Adipocyte (in vitro differentiated cells): ENCODE results near the gene GALNT7.
"Not testable (repeated sequence)": the region's sequence is repeated elsewhere in the genome, so short reads cannot be mapped to it uniquely, and the experiment has no call there.

ENCODE experiments used
- DNase-seq: peaks from one replicate; pipeline ENCODE4 v3.0.0-alpha.2; 2015; ENCODE audit warnings: low read depth
- H3K27me3 ChIP-seq: replicated peaks from 2 replicates; pipeline ENCODE4 v1.7.0; 2013; ENCODE audit warnings: mild to moderate bottlenecking, low read length, moderate library complexity; ENCODE audit not compliant: control insufficient read depth, insufficient read depth
- H3K36me3 ChIP-seq: 2 replicates; pipeline ENCODE4 v1.7.0; 2013; ENCODE audit warnings: low read length, mild to moderate bottlenecking, moderate library complexity; ENCODE audit not compliant: control insufficient read depth, insufficient read depth, severe bottlenecking
- H3K4me1 ChIP-seq: 2 replicates; pipeline ENCODE4 v1.7.0; 2013; ENCODE audit warnings: mild to moderate bottlenecking, low read length, moderate library complexity; ENCODE audit not compliant: control insufficient read depth, insufficient read depth
- H3K4me3 ChIP-seq: 2 replicates; pipeline ENCODE4 v1.7.0; 2013; ENCODE audit warnings: mild to moderate bottlenecking, low read length, moderate library complexity
- H3K9ac ChIP-seq: 2 replicates; pipeline ENCODE4 v1.7.0; 2013; ENCODE audit warnings: mild to moderate bottlenecking, low read length, moderate library complexity
- H3K9me3 ChIP-seq: 2 replicates; pipeline ENCODE4 v1.7.0; 2013; ENCODE audit warnings: mild to moderate bottlenecking, low read length, moderate library complexity; ENCODE audit not compliant: control insufficient read depth

The GALNT7 gene

DNA sequence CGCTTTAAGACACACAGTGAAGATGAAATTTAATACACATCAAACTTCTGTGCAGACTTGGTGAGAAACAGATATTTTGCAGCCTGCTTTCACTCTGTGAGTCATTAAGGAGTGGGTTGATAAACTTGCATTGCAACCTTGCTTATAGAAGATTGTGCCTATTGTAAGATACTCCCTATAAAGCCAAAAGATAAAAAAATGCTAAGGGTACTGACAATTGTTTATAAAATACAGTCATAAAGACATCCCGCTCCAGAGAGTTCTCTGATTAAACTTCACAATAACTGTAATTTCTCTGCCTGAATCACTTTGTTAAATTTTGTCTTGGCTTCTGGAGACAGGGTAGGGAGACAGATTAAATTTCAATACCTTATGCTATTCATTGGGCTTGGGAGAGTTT, 49.1 kb downstream of the GALNT7 start:
- H3K36me3 ChIP-seq: no peaks in the 10 kb centered on the region
- no peaks in the 10 kb centered on the region for H3K9me3 ChIP-seq
- H3K4me1 ChIP-seq: peaks cover 14% of the 10 kb centered on the region
- H3K4me3 ChIP-seq: no peak overlapping the region
- peak; percentile 41 for DNase-seq
- no peak overlapping the region for H3K9ac ChIP-seq
- H3K27me3 ChIP-seq: no peaks in the 10 kb centered on the region

DNA sequence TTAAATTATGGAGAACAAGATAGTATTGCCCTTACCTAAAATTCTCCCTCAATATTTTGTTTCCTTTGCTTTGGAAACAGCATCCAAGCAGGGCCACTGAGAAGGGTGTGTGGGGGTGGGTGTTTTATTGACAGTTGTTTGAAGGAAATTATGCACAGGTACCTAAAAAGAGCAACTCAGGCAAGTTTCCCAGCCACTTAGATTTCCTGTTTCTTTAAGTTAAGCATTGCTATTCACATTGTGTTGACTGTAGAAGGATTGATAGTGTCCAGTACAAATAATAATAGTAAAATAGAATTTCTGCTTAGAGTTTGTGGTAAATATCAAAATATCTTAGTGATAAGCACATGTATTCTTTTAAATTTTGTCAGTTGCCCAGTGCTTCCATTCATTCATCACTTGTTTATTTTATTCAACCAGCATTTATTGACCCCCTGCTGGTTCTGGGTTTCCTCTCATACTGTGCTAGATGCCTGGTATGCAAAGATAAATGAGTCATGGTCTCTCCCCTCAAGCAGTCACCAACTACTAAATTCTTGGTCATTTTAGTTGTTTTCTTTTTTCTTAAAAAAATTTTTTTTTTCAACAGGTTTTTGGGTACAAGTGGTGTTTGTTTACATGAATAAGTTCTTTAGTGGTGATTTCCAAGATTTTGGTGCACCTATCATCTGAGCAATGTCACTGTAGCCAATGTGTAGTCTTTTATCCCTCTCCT, 50.0 kb downstream of the GALNT7 start:
- Histone ChIP-seq H3K4me3 (no peak overlapping the region), H3K9ac (no peak overlapping the region)
- DNase-seq: peak; percentile 51

DNA sequence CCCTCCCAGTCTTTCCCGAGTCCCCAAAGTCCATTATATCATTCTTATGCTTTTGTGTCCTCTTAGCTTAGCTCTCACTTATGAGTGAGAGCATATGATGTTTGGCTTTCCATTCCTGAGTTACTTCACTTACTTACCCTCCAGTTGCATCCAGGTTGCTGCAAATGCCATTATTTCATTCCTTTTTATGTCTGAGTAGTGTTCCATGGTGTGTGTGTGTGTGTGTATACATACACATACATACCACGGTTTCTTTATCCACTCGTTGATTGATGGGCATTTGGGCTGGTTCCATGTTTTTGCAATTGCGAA, 50.5 kb downstream of the GALNT7 start:
- not testable (repeated sequence) for H3K9ac ChIP-seq, H3K27me3 ChIP-seq, H3K9me3 ChIP-seq, H3K4me3 ChIP-seq, DNase-seq, H3K36me3 ChIP-seq
- H3K4me1 ChIP-seq: peaks cover 14% of the 10 kb centered on the region

More for the DNA sequence above, 50.0 kb downstream of the GALNT7 start:
- Histone ChIP-seq H3K4me1 (peaks cover 14% of the 10 kb centered on the region), H3K36me3 (no peaks in the 10 kb centered on the region), H3K27me3 (no peaks in the 10 kb centered on the region), H3K9me3 (no peaks in the 10 kb centered on the region)

DNA sequence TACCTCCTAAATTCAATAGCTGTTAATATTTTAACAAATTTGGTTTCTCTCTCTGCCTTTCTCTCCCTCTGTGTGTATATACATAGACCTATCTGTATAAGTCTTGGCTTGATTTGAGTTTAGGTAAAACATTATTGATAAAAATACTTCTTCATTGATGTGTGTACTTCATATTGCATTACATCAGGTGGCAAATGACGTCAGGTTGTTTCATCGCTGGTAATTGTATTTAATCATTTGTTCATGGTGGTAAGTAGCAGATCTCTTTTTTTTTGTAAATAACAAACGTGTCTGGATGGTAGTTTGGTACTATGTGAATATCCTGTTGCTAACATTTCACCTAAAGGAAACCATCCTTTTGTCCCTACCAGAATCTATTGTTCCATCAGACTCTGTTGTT, 55.1 kb downstream of the GALNT7 start:
- H3K9me3 ChIP-seq: no peaks in the 10 kb centered on the region
- no peaks in the 10 kb centered on the region for H3K36me3 ChIP-seq
- H3K9ac ChIP-seq: no peak overlapping the region
- no peak overlapping the region for H3K4me3 ChIP-seq
- DNase-seq: no peak
- H3K27me3 ChIP-seq: no peaks in the 10 kb centered on the region
- peaks cover under 1% of the 10 kb centered on the region for H3K4me1 ChIP-seq

DNA sequence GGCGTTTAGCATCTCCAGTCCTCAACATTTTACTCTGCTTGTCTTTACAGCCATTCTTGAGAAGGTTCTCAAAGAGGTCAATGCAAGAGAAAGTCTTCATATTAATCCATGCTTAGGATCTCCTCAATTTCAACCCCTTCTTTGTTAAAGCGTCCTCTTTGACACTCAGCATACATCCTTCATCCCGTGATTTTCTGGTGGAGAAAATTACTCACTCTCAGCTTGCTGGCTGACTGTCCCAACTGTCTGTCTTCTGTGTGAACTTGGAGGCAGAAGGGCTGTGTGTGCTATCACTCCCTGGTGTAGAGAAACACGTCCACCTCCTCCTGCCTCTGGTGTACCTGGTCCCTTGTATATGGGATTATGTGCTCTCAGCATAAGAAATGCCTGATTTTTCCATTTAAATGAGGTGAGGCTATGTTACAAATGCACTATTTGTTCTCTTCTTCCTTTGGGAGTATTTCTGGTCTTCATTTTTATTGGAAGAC, 57.8 kb downstream of the GALNT7 start:
- Histone ChIP-seq H3K27me3 (no peaks in the 10 kb centered on the region), H3K36me3 (no peaks in the 10 kb centered on the region), H3K9me3 (no peaks in the 10 kb centered on the region), H3K9ac (no peak overlapping the region), H3K4me1 (peaks cover 6% of the 10 kb centered on the region), H3K4me3 (no peak overlapping the region)
- no peak for DNase-seq

DNA sequence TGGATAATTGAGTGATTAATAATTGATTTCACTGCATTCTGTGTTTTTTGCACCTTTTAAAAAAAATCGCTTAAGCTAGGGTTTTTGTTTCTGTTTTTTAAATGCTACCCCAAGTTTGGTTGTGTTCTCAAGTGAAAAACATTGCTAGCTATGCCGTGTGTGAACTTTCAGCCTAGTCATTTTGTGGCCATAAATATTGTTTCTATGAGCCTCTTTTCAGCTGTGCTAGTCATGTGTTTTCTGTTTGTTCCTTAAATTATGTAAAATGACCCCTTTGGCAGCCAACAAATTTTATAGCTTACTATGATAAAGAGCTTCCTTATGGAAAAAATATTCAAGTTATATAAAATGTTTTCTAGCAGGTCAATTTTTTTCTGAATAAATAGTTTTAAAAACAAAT, 59.1 kb downstream of the GALNT7 start:
- no peak for DNase-seq
- Histone ChIP-seq H3K4me3 (no peak overlapping the region), H3K27me3 (no peaks in the 10 kb centered on the region), H3K9ac (no peak overlapping the region), H3K9me3 (no peaks in the 10 kb centered on the region), H3K36me3 (no peaks in the 10 kb centered on the region), H3K4me1 (peaks cover 6% of the 10 kb centered on the region)

DNA sequence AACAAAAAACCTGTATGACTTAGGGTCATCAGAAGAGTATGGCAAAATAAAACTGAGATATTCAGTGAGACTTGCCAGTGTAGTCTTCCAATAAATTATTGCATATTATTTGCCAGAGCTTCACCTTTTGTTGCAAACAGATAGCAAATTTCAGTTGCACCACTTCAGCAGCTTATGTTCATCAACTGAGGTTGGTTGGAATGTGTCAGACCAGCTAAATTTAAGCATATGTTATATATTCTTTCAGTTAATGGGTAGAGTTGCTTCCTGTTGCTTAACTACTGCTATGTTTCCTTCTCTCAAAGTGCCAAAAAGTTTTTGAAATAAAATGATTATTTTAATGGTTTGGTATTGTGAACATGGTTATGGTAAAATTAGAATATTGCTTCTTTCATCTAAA, 61.5 kb downstream of the GALNT7 start:
- Histone ChIP-seq H3K9ac (no peak overlapping the region), H3K36me3 (no peaks in the 10 kb centered on the region), H3K27me3 (no peaks in the 10 kb centered on the region), H3K4me1 (peaks cover 6% of the 10 kb centered on the region), H3K9me3 (no peaks in the 10 kb centered on the region), H3K4me3 (no peak overlapping the region)
- DNase-seq: no peak

DNA sequence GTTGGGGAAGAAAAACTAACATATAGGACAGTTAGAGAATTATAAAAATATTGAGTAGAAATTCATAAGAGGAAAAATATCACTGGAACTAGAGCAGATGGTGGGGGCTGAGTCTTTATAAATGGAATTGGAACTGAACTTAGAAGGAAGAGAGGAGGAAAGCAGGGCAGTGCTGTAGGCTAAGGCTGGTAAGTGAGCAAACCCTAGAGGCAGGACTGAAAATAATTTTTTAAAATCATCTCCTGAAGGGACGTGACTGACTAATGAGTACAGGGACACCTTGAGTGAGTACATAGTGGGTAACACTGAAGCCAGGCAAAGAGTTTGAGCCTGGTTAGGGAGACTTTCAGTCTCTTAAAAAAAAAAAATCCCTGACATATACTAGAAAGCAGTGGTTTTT, 63.3 kb downstream of the GALNT7 start:
- no peaks in the 10 kb centered on the region for H3K27me3 ChIP-seq
- no peak overlapping the region for H3K9ac ChIP-seq
- no peaks in the 10 kb centered on the region for H3K36me3 ChIP-seq
- H3K4me1 ChIP-seq: peaks cover 6% of the 10 kb centered on the region
- H3K9me3 ChIP-seq: no peaks in the 10 kb centered on the region
- DNase-seq: peak; percentile 31
- H3K4me3 ChIP-seq: no peak overlapping the region

DNA sequence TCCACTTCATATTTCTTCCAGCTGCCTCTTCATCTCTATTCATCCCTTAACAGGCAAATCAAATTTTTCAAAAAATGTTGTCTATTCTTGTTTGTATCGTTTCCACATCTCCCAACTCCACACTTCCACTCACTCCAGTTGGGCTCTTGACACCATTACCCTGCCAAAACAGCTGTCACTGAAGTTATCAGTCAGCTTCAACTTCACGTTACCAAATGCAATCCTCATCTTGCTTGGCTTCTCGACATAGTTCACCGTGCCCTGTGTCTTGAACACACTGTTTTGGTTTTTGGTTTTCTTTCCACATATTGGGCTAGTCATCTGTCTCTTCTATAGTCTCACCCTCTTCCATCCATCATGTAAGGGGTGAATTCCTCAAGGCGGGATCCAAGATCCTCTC, 65.2 kb downstream of the GALNT7 start:
- Histone ChIP-seq H3K9me3 (no peaks in the 10 kb centered on the region), H3K9ac (no peak overlapping the region), H3K4me1 (peaks cover 6% of the 10 kb centered on the region), H3K27me3 (no peaks in the 10 kb centered on the region), H3K36me3 (no peaks in the 10 kb centered on the region), H3K4me3 (no peak overlapping the region)
- DNase-seq: no peak

DNA sequence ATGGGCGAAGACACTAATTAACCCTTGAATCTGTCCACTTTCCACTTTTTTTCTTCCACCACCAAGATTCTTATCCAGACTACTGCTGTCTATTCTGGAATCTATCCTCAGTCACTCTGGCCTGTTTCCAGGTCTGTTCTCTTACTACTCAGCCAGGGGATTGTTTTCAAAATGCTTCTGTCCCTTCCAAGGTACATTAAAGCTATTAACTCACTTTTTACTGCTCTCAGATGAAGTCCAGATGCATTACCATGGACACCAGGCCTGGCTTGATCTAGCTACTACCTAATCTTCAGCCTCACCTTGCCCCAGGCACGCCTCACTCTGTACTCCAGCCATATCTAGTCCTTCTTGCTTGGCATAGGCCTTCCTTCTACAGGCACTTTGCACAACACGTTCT, 66.4 kb downstream of the GALNT7 start:
- H3K4me3 ChIP-seq: no peak overlapping the region
- DNase-seq: no peak
- no peaks in the 10 kb centered on the region for H3K27me3 ChIP-seq
- no peaks in the 10 kb centered on the region for H3K36me3 ChIP-seq
- no peak overlapping the region for H3K9ac ChIP-seq
- no peaks in the 10 kb centered on the region for H3K9me3 ChIP-seq
- H3K4me1 ChIP-seq: peaks cover 4% of the 10 kb centered on the region

DNA sequence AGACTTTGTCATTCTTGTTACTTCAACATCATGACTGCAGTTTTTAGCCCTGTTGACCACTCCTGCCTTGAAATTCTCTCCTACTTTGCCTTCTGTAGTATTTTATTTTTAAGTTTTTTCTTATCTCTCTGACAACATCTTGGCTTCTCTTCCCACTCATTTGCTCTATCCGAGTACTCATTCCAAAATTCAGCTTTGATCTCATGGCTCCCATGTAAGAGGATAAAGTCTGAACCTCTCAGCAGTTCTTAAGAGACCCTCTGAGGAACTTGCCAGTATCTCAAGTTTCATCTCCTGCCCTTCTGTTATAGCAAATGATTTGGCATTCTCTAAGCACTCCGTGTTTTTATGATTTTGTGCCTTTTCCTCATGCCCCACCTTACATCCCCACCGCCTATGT, 67.7 kb downstream of the GALNT7 start:
- H3K9ac ChIP-seq: no peak overlapping the region
- no peaks in the 10 kb centered on the region for H3K27me3 ChIP-seq
- H3K9me3 ChIP-seq: no peaks in the 10 kb centered on the region
- no peak overlapping the region for H3K4me3 ChIP-seq
- H3K36me3 ChIP-seq: no peaks in the 10 kb centered on the region
- no peaks in the 10 kb centered on the region for H3K4me1 ChIP-seq
- no peak for DNase-seq

DNA sequence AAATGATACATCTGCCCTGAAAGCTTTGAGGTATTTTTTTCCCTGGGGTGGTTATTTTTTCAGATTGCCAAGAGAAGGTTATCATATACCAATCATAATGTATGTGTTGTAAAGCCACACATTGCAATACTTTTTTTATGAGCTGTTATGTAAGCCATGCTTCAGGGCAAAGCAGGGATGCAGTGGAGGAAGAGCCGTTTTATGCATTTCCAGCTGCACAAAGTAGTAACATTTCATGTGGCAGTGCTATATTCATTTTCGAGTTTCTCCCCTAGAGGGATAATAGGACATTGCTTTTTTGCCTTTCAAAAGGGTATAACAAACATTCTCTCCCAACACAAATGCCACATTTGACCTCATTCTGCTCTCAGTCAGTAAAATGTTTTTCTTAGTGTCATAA, 68.5 kb downstream of the GALNT7 start:
- Histone ChIP-seq H3K4me1 (no peaks in the 10 kb centered on the region), H3K27me3 (no peaks in the 10 kb centered on the region), H3K36me3 (no peaks in the 10 kb centered on the region), H3K9ac (no peak overlapping the region), H3K4me3 (no peak overlapping the region), H3K9me3 (no peaks in the 10 kb centered on the region)
- peak; percentile 49 for DNase-seq
